Activated naive CD8-positive, alpha-beta T cell treated with anti-CD3 and anti-CD28 coated beads, Interleukin-2, amount 10 ng/mL, durations not matched to agents 7 days and 5 days (primary cell): ENCODE data around the gene TBC1D30. TPM values are rescaled to one million over a fixed set of nuclear protein-coding genes. Genes with fewer than 3 reads are reported as not detected.

Experiments
- ATAC-seq: fragments of 150-1000 bp; cut with Tn5 transposase; one replicate; pipeline ENCODE4 v1.10.0; 2021; ENCODE audit warnings: low read depth, moderate library complexity
- POLR2A ChIA-PET: fragments of 350-600 bp; sonication (Branson Sonifier 250); formaldehyde crosslinking; loops from one replicate; lab custom pipeline; 2021; ENCODE audit warnings: antibody characterized with exemption; lab: Charles Lee
- DNase-seq: peaks from one replicate; pipeline ENCODE4 v3.0.0; 2021
- H3K27ac Mint-ChIP-seq: one replicate; pipeline ENCODE4 v1.8.0; 2022; ENCODE audit warnings: mild to moderate bottlenecking, mixed read lengths
- H3K27me3 Mint-ChIP-seq: one replicate; pipeline ENCODE4 v1.8.0; 2022; ENCODE audit warnings: mild to moderate bottlenecking, moderate library complexity, mixed read lengths
- H3K36me3 Mint-ChIP-seq: one replicate; pipeline ENCODE4 v1.8.0; 2021; ENCODE audit warnings: mild to moderate bottlenecking, mixed read lengths
- H3K4me1 Mint-ChIP-seq: one replicate; pipeline ENCODE4 v1.8.0; 2021; ENCODE audit warnings: mixed read lengths
- H3K4me3 Mint-ChIP-seq: one replicate; pipeline ENCODE4 v1.8.0; 2022; ENCODE audit warnings: mild to moderate bottlenecking, moderate library complexity, mixed read lengths
- H3K9me3 Mint-ChIP-seq: one replicate; pipeline ENCODE4 v1.8.0; 2021; ENCODE audit warnings: mixed read lengths
- total RNA-seq, 2 experiments: library from RNA; stranded (reverse); gene quantifications; one replicate each; pipeline ENCODE4 v1.2.3, GENCODE V29; 2021

The TBC1D30 gene
- total RNA-seq, 2 experiments from 2014 or later = 0.17 to 0.23 TPM

DNA sequence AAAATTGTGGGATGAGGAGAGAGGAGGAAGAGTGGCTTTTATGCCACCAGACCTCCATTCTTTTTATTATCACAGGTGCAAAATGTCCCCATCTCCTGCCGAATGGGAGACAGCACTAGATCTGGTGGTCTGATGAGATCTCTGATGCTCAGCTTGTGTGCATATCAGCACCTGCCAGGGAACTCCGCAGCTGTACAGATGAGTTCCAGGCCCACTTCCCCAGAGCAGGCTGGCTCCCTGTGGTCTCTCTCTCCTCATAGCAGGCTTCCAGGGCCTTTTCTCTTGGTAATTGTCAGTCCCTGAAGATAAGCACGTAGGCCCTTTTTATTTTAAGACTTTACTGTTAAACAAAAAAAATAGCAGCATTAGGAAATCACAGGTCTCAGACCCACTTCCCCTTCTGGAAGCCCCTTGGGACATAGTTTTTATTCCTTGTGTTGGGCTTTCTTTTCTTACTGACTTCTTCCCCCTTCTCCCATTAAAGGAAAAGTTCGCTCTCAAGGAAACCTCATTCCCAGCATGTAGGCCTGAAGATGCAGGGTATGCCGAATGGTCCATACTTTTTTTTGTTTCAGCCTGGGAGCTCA is 4.5 kb upstream of the TBC1D30 start:
- H3K4me3 Mint-ChIP-seq = no peak overlapping the region
- peaks cover 31% of the 10 kb centered on the region for H3K27me3 Mint-ChIP-seq
- no peaks in the 10 kb centered on the region for H3K9me3 Mint-ChIP-seq
- H3K27ac Mint-ChIP-seq = no peak overlapping the region
- POLR2A ChIA-PET = no interaction called here
- H3K36me3 Mint-ChIP-seq = no peaks in the 10 kb centered on the region
- peaks cover 3% of the 10 kb centered on the region for H3K4me1 Mint-ChIP-seq
- no peak for ATAC-seq
- DNase-seq = no peak

DNA sequence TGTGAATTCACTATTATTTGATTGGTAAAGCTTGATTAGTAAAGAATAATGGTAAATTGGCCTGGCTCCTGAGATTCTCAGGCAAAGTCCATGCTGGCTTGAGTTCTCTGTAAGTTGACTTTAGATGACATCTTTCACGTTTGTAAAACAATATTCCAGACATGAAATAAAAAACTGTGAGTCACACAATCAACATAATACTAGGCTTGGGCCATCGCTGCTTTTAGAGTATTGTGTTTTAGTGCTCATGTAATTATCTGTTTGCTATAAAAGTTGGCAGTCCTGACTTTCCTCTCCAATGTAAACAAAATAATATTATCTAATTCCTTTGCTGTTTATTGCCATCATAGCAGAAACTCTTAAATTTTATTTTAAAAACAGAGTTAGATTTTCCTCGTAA is 3.9 kb upstream of the TBC1D30 start:
- Mint-ChIP-seq H3K27me3 (peaks cover 37% of the 10 kb centered on the region), H3K27ac (no peak overlapping the region), H3K4me1 (peaks cover 5% of the 10 kb centered on the region), H3K9me3 (no peaks in the 10 kb centered on the region), H3K4me3 (no peak overlapping the region), H3K36me3 (no peaks in the 10 kb centered on the region)
- DNase-seq = no peak
- POLR2A ChIA-PET = no interaction called here
- ATAC-seq = no peak

GRCh38 chr12:64821116-64821630 is 3.3 kb upstream of the TBC1D30 start:
- no peaks in the 10 kb centered on the region for H3K36me3 Mint-ChIP-seq

GRCh38 chr12:64824130-64824499 is 332 bp upstream of the TBC1D30 start:
- Mint-ChIP-seq H3K4me3 (peak overlapping the region; percentile 69), H3K36me3 (no peaks in the 10 kb centered on the region), H3K27ac (no peak overlapping the region), H3K4me1 (peaks cover 10% of the 10 kb centered on the region), H3K9me3 (no peaks in the 10 kb centered on the region), H3K27me3 (peaks cover 68% of the 10 kb centered on the region)
- DNase-seq (no peak), ATAC-seq (no peak)
- POLR2A ChIA-PET = no interaction called here

More at GRCh38 chr12:64821116-64821630, 3.3 kb upstream of the TBC1D30 start:
- H3K27me3 Mint-ChIP-seq = peaks cover 43% of the 10 kb centered on the region
- ATAC-seq = no peak
- DNase-seq = no peak
- POLR2A ChIA-PET = no interaction called here
- H3K4me3 Mint-ChIP-seq = no peak overlapping the region
- H3K9me3 Mint-ChIP-seq = no peaks in the 10 kb centered on the region
- no peak overlapping the region for H3K27ac Mint-ChIP-seq
- peaks cover 9% of the 10 kb centered on the region for H3K4me1 Mint-ChIP-seq

DNA sequence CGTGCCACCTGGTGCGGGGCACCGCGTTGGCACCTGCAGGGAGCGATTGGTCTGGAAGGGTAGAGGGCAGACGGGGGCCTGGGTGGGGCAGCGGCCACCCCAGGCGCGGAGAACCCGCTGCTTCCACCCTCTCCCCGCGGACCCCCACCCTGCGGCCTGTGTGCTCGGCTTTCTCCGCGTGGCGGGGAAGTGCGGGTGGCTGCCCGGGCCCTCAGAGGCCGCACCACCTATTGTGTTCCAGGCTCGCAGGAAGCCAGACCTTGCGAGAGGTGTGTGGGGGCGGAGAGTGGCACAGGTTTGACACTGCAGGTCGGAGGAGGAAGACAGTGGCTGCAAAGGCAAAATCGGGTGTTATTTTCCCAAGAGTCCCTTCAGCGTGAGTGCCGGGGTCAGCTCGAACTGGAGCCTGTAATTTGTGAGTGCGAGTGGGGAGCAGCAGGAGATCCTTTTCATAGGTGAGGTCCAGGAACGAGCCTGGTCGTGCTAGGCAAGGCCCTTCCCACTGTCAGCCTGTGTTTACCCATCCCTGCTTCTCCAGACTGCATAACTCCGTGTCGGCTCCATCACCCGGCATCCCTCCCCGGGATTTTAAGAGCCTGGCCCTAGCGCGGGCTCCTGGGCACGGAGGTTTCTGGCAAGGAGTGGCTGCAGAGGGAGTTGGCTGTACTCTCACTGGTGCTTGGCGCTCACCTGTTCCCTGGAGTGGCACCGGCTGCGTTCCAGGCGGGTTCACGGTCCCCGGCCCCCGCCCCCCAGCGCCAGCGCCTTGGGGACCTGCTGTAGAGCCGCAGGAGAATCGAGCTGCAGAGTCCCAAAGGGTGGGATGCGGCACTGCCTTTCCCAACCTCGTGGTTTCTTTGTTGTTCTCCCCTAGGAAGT is 935 bp downstream of the TBC1D30 start:
- Mint-ChIP-seq H3K9me3 (no peaks in the 10 kb centered on the region), H3K4me1 (peaks cover 10% of the 10 kb centered on the region), H3K4me3 (peak overlapping the region; percentile 69), H3K27ac (no peak overlapping the region), H3K27me3 (peaks cover 70% of the 10 kb centered on the region), H3K36me3 (no peaks in the 10 kb centered on the region)
- POLR2A ChIA-PET = no interaction called here
- DNase-seq (no peak), ATAC-seq (no peak)

DNA sequence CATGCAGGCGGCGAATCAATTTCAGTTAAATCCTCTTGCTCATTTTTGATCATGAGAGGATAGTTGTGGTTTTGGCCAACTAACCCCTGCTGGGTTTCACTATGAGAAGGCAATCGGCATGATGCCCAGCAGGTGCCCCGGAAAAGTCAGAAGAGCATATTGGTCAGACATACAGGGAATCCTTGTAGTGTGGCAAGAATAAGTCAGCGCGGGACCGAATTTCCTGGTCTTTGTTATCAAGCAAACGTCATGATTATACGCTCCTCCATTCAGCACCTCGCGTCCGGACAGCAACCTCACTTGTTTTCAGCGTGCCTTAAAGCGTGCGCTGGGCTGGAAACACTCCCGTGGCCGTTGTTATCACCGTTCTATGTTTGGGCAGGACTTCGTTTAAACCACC is 1.8 kb downstream of the TBC1D30 start:
- DNase-seq = peak; percentile 65
- Mint-ChIP-seq H3K9me3 (no peaks in the 10 kb centered on the region), H3K27me3 (peaks cover 63% of the 10 kb centered on the region), H3K4me3 (peak overlapping the region; percentile 20), H3K27ac (no peak overlapping the region), H3K4me1 (peaks cover 10% of the 10 kb centered on the region), H3K36me3 (no peaks in the 10 kb centered on the region)
- peak; percentile 58 for ATAC-seq
- POLR2A ChIA-PET = no interaction called here

GRCh38 chr12:64828713-64829112 is 4.3 kb downstream of the TBC1D30 start:
- Mint-ChIP-seq H3K36me3 (no peaks in the 10 kb centered on the region), H3K4me3 (no peak overlapping the region), H3K27me3 (peaks cover 49% of the 10 kb centered on the region), H3K4me1 (peaks cover 10% of the 10 kb centered on the region), H3K9me3 (peaks cover 1% of the 10 kb centered on the region), H3K27ac (no peak overlapping the region)
- POLR2A ChIA-PET = no interaction called here
- no peak for ATAC-seq
- DNase-seq = no peak

GRCh38 chr12:64833928-64834327 is 9.5 kb downstream of the TBC1D30 start:
- H3K9me3 Mint-ChIP-seq = peaks cover 1% of the 10 kb centered on the region
- no peak for ATAC-seq
- no peak overlapping the region for H3K4me3 Mint-ChIP-seq
- no peaks in the 10 kb centered on the region for H3K4me1 Mint-ChIP-seq
- peaks cover 4% of the 10 kb centered on the region for H3K27me3 Mint-ChIP-seq
- DNase-seq = no peak
- POLR2A ChIA-PET = no interaction called here
- H3K27ac Mint-ChIP-seq = no peak overlapping the region
- no peaks in the 10 kb centered on the region for H3K36me3 Mint-ChIP-seq

- POLR2A ChIA-PET = no interaction called here
Observed at GRCh38 chr12:64835901-64836300, 11.5 kb downstream of the TBC1D30 start.

DNA sequence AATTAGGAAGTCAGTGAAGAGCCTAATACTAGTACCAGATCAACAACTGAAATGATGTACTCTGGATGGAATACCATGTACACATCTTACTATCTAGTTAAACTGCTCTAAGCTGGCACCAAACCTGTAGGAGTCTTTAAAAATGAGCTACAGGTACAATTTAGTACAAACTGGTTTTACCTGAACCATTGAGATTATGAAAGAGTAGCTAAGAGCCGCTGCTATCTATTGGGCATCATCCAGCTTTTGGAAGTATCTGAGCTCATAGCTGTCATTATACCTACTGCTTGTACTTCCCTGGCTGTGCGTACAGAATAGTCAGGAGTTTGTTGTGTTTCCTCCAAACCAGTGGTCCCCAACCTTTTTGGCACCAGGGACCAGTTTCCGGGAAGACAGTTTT is 12.4 kb downstream of the TBC1D30 start:
- Mint-ChIP-seq H3K9me3 (peaks cover 1% of the 10 kb centered on the region), H3K27ac (no peak overlapping the region), H3K4me3 (no peak overlapping the region), H3K36me3 (no peaks in the 10 kb centered on the region), H3K27me3 (no peaks in the 10 kb centered on the region), H3K4me1 (no peaks in the 10 kb centered on the region)
- DNase-seq (no peak), ATAC-seq (no peak)
- POLR2A ChIA-PET = no interaction called here

More at GRCh38 chr12:64835901-64836300, 11.5 kb downstream of the TBC1D30 start:
- no peaks in the 10 kb centered on the region for H3K36me3 Mint-ChIP-seq
- ATAC-seq (no peak), DNase-seq (no peak)
- no peak overlapping the region for H3K4me3 Mint-ChIP-seq
- no peaks in the 10 kb centered on the region for H3K4me1 Mint-ChIP-seq
- H3K9me3 Mint-ChIP-seq = peaks cover 1% of the 10 kb centered on the region
- no peak overlapping the region for H3K27ac Mint-ChIP-seq
- no peaks in the 10 kb centered on the region for H3K27me3 Mint-ChIP-seq

GRCh38 chr12:64837427-64837826 is 13.0 kb downstream of the TBC1D30 start:
- no peaks in the 10 kb centered on the region for H3K27me3 Mint-ChIP-seq
- POLR2A ChIA-PET = no interaction called here
- H3K4me1 Mint-ChIP-seq = no peaks in the 10 kb centered on the region
- DNase-seq = no peak
- H3K36me3 Mint-ChIP-seq = no peaks in the 10 kb centered on the region
- H3K27ac Mint-ChIP-seq = no peak overlapping the region
- no peak for ATAC-seq
- peaks cover 1% of the 10 kb centered on the region for H3K9me3 Mint-ChIP-seq
- H3K4me3 Mint-ChIP-seq = no peak overlapping the region

GRCh38 chr12:64840119-64840518 is 15.7 kb downstream of the TBC1D30 start:
- ATAC-seq = no peak
- POLR2A ChIA-PET = no interaction called here

DNA sequence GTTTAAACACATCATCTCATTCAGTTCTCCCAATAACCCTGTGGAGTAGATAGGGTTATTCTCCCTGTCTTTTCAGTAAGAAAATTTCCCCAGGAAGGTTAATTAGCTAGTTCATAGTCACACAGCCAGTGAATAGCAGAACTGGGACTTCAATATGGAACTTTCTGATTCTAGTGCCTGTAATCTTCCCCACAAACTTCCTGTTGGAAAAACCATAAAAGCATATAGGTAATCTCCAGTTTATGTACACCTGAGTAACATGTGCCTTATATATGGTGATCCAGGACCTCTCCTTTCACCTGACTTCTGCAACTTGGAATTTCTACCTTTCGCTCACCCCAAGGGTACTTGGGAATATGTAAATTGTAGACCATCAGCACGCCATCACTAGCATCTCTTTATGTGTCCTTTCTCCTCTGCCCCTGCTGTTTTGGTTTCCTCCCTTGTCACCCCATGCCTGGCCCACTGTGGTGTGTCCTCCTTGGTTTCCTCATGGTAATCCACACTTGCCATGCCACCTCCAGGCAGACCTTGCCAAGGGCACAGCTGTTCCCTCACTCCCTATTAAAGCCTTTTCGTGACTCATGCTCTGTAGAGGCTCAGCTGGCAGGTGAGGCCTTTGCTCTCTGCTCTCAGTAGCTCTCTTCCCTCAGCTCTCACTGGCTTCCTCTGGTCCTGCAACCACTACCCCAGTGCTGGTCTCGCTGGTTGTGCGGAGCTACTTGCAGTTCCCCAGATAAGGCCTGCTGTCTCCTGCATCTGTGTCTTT is 16.7 kb downstream of the TBC1D30 start:
- Mint-ChIP-seq H3K27me3 (no peaks in the 10 kb centered on the region), H3K4me1 (no peaks in the 10 kb centered on the region), H3K36me3 (no peaks in the 10 kb centered on the region), H3K4me3 (no peak overlapping the region), H3K27ac (no peak overlapping the region), H3K9me3 (no peaks in the 10 kb centered on the region)
- ATAC-seq = no peak
- no peak for DNase-seq
- POLR2A ChIA-PET = no interaction called here

More at GRCh38 chr12:64840119-64840518, 15.7 kb downstream of the TBC1D30 start:
- Mint-ChIP-seq H3K4me1 (no peaks in the 10 kb centered on the region), H3K9me3 (no peaks in the 10 kb centered on the region), H3K27ac (no peak overlapping the region), H3K36me3 (no peaks in the 10 kb centered on the region), H3K27me3 (no peaks in the 10 kb centered on the region), H3K4me3 (no peak overlapping the region)
- DNase-seq = no peak
